Stimulated activated CD8-positive, alpha-beta memory T cell treated with anti-CD3 and anti-CD28 coated beads, Interleukin-4, amount 100 ng/mL, for 48 hours (primary cell): ENCODE measurements around the gene SYTL4.
"Not testable (repeated sequence)": the region's sequence is repeated elsewhere in the genome, so short reads cannot be mapped to it uniquely, and the experiment has no call there.

Experiments used
- DNase-seq: peaks from one replicate; pipeline ENCODE4 v3.0.0-alpha.2; 2020

The SYTL4 gene

DNA sequence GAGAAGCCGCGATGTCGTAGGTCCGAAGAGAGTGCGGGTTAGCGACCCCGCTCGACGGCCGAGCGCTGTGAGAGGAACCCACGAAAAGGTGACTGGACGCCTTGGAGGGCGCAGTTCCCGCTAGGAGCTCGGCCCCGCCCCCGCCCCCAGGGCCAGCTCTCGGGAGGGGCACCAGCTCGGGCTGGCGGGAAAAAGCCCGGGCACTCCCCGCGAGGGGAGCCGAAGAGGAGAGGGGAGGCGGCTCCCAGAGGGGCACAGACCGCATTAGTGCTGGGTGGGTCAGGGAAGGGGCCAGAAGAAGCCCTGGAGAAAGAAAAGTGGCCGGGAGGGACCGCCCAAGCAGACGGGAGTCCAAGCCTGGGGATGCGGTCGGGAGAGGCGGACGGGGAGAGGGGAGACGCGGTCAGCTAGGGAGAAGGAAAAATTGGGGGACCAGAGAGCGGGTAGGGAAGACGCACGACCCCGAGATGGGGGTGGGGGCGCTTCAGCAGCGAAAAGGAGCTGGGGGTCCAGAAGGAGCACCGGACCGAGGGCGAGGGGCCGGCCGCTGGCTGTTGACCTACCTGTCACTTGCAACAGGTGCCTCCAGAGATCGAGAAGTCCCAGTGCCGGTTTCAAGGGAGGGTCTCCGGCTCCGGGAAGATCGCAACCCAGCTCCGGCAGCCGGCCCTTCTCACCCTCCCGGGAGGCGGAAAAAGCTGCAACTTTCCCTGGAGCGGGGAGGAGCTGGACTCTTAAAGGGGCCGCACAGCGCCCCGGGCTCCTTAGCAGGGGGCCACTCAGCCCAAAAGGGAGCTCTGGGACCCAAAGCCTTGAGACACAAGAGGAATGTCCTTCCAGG, at the start of gene SYTL4:
Gene SYTL4 (minus strand): TSS at position 681 of the 841 bp plus-strand sequence. CDS start 30,084 bp downstream, outside the sequence.
- no peak for DNase-seq

GRCh38 chrX:100769439-100769838, 37.5 kb upstream of the SYTL4 start:
- DNase-seq = not testable (repeated sequence)

DNA sequence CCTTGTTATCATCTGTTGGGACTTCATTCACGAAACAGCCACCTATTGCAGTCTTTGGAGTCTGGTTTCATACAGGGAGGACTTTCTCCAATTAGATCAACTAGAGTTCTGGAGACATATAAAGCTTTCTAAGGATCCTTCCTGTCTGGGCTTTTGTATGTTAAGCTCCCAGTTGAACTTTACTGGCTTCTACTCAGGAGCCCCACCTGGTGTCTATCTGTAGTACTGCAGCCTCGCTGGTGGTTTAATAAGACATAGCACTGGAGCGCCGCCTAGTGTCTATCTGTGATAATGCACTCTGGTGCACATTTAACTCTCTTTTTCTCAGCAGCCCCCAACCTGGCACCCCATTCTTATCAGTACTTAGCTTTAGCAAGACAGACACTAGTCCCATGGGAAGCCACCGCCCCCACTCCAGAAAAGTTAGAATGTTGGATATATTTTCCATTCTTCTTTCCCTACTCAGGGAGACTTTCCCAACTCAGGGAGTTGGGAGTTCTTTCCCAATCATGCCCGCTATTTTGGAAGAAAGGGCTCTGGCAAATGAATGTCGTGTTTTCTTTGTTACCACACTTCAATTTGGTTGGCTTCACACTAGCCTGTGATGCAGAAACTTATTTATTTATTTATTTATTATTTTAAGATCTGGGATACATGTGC, 36.9 kb upstream of the SYTL4 start:
- peak; percentile 93 for DNase-seq

GRCh38 chrX:100750883-100751282, 19.0 kb upstream of the SYTL4 start:
- DNase-seq = no peak

- no peak for DNase-seq
These were observed 16.2 kb upstream of the SYTL4 start for GRCh38 chrX:100748108-100748507.

DNA sequence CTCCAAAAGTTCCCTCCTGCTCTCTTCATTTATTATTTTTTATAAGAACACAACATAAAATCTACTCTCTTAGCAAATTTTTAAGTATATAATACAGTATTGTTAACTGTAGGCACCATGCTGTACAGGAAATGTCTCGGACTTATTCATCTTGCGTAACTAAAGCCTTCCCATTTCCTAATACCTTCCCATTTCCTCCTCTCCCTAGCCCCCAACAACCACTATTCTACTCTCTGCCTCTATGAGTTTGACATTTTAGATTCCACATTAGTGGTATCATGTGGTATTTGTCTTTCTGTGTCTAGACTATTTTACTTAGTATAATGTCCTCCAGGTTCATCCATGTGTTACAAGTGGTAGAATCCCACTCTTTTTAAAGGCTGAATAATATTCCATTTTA, 15.8 kb upstream of the SYTL4 start:
- DNase-seq = no peak

GRCh38 chrX:100747090-100747489, 15.2 kb upstream of the SYTL4 start:
- no peak for DNase-seq

- no peak for DNase-seq
These were observed 14.1 kb upstream of the SYTL4 start for GRCh38 chrX:100745806-100746537.

- DNase-seq = no peak
These were observed 13.3 kb upstream of the SYTL4 start for GRCh38 chrX:100745205-100745604.

- no peak for DNase-seq
These were observed 11.2 kb upstream of the SYTL4 start for GRCh38 chrX:100743009-100743607.

DNA sequence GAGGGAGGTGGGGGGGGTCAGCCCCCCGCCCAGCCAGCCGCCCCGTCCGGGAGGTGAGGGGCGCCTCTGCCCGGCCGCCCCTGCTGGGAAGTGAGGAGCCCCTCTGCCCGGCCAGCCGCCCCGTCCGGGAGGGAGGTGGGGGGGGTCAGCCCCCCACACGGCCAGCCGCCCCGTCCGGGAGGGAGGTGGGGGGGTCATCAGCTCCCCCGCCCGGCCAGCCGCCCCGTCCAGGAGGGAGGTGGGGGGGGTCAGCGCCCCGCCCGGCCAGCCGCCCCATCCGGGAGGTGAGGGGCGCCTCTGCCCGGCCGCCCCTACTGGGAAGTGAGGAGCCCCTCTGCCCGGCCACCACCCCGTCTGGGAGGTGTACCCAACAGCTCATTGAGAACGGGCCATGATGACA, 7.9 kb downstream of the SYTL4 start:
- not testable (repeated sequence) for DNase-seq

DNA sequence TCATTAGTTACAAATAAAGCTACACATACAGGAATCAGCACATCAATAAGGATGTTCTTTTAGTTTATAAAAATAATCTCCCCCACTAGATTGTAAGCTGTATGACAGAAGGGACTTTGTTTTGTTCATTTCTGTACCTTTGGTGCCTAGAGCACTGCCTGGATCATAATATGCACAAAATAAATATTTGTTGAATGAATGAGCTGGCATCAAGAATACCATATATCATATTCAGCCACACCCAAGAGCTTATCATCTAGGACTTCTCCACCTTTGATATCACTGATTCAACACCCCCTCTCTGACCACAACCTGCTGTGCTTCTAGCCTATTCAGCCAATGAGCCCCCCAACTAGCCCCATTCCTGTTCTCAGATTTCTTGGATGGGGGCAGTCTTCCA, 10.6 kb downstream of the SYTL4 start:
- no peak for DNase-seq

DNA sequence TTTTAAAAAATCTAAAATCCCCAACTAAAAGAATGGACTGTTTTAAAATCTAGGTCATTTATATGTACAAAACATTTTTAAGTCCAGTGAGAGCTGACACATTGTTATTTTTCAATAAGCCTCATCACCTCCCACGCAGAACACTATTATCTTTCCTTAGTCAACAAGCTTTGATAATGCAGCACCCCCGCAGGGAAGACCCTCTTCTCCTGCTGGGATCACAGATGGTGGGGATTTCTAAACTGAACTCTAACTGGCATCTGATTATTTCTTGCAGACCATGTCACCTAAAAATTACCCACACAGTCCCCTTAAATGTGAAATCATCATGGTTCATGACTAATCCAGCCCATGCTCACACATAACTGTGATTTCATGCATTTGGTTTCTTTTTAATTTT, 11.6 kb downstream of the SYTL4 start:
- DNase-seq = no peak

DNA sequence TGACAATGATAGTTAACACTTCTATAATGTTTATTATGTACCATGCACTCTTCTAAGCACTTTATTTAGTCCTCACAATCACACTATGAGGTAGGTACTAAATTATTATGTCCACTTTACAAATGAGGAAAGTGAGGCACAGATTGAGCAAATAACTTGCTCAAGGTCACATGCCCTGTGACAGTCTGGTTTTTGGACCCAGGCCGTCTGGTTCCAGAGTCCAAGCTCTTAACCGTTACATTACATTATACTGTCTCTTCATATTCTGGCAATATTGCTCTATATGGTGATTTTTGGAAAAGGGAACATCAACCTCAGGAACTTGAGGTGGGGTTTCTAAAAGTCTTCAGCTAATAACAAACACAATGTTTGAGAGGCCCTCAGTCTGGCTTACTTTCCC, 12.8 kb downstream of the SYTL4 start:
- no peak for DNase-seq

DNA sequence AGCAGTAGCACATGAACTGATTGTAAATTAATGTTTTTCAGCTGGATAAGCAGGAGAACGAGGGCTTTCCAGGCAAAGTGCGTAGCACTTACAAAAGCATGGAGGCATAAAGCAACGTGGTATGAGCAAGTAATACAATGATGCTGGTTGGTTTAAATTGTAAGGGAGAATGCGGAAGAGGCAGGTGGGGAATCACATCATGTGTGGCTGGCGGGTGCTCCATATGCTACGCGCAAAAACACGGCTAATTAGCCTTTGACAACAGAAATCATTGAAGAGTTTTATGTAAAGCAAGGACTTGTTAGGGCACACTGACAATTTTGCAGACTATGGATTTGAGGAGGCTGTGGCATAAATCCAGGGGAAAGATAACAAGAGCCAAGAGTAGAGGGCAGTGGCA, 14.6 kb downstream of the SYTL4 start:
- DNase-seq = no peak

- DNase-seq = no peak
These were observed 21.1 kb downstream of the SYTL4 start for GRCh38 chrX:100710816-100711215.

GRCh38 chrX:100704581-100705203, 27.2 kb downstream of the SYTL4 start:
- no peak for DNase-seq

DNA sequence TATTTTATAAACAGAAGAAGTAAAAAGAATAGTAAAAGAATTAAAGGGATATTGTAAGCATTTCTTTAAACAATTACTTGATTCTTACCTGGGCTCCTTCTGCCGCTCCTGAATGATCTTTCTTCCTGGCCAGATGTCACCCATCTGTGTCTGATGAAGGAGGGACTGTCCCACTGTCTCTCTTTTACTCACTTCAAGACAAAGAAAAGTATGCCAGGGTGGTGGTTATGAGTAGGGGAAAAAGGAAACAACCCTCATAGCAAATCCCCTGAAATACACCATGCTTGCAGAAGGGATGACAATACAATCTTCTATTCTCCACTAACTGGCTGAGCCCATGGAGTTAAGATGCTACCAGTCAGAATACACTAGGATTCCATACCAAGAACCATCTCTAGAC, 31.1 kb downstream of the SYTL4 start:
- DNase-seq = no peak

- no peak for DNase-seq
These were observed 33.4 kb downstream of the SYTL4 start for GRCh38 chrX:100698551-100698950.

GRCh38 chrX:100696699-100697351, 35.1 kb downstream of the SYTL4 start:
- no peak for DNase-seq

DNA sequence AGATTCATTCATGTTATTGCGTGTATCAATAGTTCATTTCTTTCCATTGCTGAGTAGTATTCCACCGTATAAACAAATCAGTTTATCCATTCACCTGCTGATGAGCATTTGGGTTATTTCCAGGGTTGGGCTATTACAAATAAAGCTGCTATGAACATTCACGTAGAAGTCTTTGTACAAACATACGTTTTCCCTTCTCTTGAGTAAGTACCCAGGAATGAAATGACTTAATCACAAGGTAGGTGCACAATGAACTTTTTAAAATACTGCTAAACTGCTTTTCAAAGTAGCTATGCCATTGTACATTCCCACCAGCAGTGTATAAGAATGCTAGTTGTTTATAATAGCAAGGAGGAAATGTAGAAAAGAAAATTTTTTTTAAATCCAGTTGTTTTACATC, 35.9 kb downstream of the SYTL4 start:
- no peak for DNase-seq

DNA sequence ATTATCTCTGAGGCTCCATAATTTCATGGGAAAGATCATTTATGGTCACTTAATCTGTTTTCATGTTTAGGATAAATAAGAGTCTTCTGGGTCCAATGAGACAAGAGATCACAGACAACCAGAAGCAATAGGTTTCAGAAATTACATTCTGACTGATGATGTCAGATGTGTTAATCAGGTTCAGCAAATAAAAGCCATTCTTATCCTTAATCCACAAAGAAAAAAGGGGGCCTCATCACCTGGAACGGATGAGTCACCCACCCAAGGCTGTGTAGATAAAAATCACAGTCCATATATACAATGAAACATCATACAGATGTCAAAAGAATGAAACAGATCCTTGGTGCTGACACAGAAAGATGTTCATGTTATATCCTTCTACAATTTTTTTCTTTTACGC, 36.6 kb downstream of the SYTL4 start:
- peak; percentile 24 for DNase-seq
